ENCODE data around the gene ABHD6.
"Not testable (repeated sequence)": the region's sequence is repeated elsewhere in the genome, so short reads cannot be mapped to it uniquely, and the experiment has no call there.

The ABHD6 gene

DNA sequence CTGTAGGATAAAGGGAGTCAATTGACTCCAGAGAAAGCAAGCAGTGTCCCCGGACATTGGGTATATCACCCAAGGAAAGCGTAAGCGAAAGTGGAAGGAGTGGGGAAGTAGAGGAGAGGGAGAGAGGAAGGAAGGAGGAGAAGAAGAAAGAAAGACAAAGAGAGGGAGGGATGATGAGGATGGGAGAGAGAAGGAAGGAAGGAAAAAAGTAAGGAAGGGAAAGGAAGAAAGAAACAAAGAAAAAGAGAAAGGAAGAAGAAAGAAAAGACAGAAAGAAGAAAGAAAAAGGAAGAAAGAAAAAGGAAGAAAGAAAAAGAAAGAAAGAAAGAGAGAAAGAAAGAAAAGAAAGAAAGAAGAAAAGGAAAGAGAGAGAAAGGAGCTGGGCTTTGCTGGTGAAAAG, 27.7 kb upstream of the ABHD6 start:
- FAIRE-seq (no peak), DNase-seq (ENCODE audit: low spot score) (no peak)

DNA sequence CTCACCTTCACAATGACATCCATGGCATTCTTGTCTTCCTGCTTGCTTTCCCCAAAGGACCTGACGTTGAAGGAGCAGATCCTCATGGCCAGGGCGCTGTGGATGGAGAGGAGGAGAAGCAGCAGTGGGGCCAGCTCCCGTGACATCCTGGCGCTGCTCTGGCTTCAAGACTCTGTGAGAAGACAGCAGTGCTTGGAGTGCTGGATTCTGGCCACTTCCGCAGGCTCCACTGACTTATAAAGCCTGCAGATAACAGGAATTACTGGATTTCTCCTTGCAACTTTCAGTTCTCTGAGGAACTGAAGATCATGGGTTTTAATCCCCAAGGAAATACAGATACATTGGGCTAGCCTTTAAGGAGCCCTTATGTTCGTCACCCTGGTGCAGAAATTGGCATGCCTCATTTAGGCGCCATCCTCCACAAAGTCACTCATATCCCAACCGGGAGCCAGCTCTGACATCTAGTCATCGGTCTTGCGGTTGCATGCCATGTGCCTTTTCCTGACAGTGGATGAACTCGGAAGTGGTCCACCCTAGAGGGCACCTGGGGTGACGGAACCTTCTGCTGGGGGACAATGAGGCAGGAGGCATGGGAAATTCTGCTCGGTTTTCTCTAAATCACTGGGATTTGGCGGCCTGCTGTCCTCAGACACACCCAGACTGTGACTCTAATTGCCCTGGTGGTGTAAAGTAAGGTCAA, 26.7 kb upstream of the ABHD6 start, which contains the start of gene DNASE1L3:
TSS of gene DNASE1L3 (minus strand) at position 212 of the 700 bp plus-strand sequence. CDS start at position 146, 66 bp downstream.
- FAIRE-seq (no peak), DNase-seq (ENCODE audit: low spot score) (no peak)

DNA sequence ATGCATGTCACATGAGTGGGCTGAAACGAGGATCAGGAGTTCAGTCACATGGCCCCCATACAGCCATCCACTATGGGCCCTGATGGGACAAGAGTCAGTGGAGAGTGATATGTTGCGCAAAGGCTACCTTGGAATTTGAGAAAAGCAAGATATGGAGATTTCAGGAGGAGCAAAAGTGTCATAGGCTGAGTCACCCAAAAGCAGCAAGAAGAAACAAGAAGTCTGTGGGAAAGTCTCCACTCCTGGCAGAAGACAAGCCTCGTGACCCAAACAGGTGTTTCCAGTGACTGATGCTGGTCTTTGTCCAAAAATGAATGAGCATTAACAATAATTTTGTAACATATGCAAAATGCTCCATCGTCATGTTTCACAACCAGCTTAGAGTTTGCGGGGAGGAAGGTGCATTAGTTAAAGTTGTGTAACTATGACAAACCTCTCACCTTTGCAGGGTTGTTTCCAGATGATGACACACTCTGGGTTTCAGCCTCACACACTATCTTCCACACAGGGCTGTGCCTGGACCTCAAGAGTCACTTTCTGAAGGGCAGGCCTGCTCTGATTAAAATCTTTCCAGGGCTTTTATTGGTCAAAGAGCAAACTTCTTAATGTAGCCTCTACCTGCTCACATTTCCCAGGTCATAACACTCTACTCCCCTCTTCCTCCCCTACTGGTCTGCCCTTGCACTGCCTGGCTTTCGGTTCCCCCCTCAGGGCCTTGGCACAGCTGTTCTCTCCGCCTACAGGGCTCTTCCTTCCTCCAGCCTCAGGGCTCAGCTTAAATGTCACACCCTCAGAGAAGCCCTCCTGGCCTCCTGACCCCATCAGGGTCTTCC, 22.9 kb upstream of the ABHD6 start:
- FAIRE-seq = no peak
- no peak for DNase-seq (ENCODE audit: low spot score)

DNA sequence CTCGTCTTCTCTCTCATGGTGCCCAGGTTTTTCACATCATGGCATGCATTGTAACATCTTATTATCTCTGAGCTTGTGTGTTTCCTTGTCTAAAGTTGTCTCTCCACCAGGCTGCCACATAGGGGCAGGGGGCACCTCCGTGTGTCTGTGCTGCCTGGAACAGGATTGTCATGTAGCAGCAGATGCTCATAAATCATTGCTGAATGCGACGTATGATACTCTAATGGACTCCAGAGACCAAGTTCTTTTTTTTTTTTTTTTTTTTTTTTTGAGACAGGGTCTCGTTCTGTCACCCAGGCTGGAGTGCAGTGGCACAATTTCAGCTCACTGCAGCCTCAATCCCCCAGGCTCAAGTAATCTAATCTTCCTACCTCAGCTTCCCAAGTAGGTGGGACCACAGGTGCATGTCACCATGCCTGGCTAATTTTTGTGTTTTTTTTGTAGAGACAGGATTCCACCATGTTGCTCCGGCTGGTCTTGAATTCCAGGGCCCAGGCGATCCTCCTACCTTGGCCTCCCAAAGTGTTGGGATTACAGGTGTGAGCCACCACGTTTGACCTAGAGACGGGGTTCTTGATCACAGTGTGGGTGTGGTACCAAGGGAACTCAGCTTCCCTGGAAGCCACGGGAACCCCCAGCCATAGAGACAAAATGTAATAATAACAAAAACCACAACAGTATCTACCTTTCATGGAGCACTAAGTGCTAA, 22.1 kb upstream of the ABHD6 start:
- DNase-seq (ENCODE audit: low spot score) = no peak
- no peak for FAIRE-seq

DNA sequence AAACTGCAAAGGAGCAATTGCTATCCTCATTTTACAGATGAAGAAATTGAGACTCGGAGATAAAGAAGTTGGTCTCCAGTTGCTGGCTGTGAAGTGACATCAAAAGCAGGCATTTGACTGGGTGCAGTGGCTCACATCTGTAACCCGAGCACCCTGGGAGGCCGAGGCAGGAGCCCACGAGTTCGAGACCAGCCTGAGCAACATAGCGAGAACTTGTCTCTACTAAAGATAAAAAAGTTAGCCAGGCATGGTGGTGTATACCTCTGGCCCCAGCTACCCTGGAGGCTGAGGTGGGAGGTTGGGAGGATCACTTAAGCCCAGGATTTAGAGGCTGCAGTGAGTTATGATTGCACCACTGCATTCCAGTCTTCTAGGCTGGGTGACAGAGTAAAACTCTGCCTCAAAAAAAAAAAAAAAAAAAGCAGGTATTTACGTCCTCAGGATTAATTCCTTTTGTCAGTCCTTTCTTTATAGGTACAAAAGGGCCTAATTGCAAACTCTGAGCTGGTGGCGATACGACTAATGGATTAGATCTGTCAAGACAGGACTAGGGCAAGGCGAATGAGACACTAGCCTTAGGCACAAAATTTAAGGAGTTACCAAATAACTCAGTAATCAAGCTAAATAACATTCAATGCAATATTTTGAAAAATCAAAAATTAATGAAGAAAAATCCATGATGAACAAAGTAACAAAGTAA, 20.9 kb upstream of the ABHD6 start:
- FAIRE-seq (no peak), DNase-seq (ENCODE audit: low spot score) (no peak)

DNA sequence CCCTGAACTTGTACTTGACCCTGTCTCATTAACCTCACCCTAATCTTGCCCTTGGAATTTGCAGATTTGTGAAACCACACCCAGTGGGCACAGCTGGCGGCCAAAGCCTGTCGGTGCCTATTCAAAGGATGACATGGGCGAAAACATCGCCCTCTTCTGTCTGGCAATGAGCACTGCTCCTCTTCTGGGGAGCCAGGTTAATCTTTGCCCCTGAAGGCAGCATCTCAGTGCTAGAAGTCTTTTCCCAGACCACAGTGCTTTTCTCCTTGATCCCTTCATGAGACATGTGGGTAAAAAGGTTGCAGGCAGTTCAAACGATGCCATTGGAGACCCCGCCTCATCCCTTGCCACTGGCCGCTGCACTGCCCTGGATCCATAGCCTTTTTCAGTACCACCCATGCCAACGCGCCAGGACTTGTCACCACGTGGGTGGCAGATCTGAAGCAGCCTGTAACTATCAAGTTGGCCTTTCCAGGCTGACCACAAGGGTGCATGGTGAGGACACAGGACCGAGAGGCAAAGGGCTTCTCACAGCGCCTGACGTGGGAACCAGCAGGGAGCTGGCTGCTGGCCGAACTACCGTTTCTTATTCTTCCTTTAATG, 20.3 kb upstream of the ABHD6 start:
- DNase-seq (ENCODE audit: low spot score) (peak; percentile 81), FAIRE-seq (no peak)

DNA sequence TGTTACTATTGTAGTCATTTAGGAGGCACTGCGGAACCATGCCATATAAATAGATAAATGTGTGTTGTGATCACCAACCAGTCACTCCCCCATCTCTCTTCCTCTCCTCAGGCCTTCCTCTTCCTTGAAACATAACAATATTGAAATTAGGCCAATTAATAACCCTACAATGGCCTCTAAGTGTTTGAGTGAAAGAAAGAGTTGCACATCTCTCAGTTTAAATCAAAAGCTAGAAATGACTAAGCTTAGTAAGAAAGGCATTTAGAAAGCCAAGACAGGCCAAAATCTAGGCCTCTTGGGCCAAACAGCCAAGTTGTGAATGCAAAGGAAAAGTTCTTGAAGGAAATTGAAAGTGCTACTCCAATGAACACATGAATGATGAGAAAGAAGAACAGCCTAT, 18.7 kb upstream of the ABHD6 start:
- DNase-seq (ENCODE audit: low spot score) (no peak), FAIRE-seq (no peak)

DNA sequence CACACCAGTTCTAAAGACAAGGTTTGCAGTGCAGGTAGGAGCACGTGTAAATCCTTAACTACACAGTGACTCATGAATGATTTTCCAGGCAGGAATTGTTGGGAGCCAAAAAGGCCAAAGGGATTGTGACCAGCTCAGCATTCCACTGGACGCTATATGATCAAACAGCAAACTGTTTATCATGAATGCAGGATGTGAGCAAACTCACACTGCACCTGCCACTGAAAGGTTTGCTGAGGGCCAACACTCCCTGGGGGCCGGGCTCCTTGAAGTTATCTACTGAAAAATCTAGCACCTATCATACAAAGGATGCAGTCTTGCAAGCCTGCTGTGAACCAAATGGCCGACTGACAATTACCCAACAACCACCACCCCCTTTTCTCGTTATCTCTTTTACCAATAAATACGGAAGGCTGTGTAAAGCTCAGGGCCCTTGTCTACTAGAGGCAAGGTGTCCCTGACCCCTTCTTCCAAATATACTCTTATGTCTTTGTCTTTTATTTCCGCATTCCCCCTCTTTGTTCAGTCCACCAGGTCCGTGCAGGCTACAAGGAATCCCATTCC, 15.3 kb upstream of the ABHD6 start:
- FAIRE-seq (no peak), DNase-seq (ENCODE audit: low spot score) (no peak)

DNA sequence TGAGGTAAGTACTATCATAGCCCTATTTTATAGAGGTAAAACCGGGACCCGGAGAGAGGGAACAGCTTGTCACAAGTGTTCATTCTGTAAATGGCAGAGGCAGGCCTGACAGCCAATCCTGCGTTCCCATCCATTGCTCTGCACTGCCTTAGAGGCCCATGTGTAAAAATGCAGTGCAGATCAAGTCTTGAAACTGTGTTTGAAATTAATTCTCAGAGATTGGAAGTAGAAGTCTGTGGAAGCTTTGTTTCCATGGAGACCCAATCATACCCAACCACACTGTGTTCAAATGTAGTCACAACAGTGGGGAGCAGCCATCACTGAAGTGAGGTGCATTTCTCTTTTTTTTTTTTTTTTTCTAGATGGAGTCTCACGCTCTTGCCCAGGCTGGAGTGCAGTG, 13.7 kb upstream of the ABHD6 start:
- no peak for FAIRE-seq
- DNase-seq (ENCODE audit: low spot score) = no peak

DNA sequence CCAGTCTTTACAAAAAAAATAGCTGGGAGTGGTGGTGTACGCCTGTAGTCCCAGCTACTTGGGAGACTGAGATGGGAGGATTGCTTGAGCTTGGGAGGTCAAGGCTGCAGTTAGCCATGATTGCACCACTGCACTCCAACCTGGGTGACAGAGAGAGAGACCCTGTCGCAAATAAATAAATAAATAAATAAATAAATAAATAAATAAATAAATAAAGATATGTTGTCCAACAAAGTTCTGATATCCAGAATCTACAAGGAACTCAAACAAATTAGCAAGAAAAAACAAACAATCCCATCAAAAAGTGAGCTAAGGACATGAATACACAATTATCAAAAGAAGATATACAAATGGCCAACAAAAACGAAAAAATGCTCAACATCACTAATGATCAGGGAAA, 9.7 kb upstream of the ABHD6 start:
- not testable (repeated sequence) for FAIRE-seq; DNase-seq (ENCODE audit: low spot score)

DNA sequence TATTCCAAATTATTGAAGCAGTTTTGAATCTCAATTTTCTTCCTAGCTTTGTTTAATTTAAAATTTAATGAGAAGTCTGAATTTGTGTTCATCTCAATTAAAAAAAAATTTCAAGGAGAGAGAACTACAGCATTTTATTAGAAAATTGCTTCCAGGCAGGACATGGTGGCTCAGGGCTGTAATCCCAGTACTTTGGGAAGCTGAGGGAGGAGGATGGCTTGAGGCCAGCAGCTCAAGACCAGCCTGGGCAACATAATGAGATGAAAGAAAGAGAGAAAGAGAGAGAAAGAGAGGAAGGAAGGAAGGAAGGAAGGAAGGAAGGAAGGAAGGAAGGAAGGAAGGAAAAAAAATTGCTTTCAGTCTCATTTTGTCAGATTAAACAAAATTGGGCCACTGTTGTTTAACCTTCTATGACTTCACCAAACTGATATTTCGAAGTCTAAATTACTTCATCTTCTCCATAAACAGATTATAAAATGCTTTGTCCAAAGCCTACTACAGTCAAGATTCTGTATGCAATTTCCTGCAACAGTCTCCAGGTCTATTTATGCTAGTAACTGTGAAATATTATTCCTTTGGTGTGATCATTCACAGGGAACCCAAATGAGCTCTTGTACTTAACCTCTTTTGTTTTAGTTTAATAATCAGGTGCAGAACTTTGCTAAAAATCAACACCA, 6.6 kb upstream of the ABHD6 start:
- FAIRE-seq = no peak
- no peak for DNase-seq (ENCODE audit: low spot score)

DNA sequence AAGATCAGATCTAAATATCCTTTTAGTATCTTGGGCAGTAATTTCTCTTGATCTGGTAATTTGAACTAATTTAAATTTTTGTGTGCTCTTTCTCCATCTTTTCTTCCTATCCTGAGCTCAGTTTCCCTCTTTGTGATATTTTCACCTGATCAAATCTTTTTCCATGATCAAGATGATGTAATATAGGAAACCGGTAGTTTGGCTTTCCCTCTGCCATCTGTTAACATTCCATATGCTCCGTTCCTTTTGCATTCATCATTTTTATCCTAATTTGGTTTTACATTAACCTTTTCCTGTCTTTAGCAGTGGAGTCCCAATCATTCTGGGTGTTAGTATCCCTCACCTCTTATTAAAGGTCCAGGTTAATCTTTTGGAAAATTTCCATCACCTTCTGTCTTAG, 5.9 kb upstream of the ABHD6 start:
- no peak for FAIRE-seq
- no peak for DNase-seq (ENCODE audit: low spot score)

DNA sequence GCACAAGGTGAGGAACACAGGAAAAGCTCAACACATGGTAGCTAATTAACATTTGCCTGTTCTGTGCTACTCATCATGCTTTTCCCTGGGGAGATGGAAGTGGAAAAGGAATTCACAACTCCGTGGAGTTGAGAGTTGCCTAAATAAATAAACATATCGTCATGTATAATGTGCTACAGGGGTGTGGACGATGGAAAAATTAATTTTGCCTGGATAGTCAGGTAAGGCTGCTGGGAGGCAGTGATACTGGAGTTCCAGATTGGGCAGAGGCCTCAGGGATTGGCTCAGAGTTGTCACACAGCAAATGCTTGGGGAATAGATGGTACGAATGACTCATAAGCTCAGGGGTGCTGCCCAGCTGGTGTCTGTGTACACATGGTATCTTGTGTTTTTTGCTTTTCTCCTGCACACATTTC, 3.1 kb upstream of the ABHD6 start:
- FAIRE-seq (no peak), DNase-seq (ENCODE audit: low spot score) (peak; percentile 61)

DNA sequence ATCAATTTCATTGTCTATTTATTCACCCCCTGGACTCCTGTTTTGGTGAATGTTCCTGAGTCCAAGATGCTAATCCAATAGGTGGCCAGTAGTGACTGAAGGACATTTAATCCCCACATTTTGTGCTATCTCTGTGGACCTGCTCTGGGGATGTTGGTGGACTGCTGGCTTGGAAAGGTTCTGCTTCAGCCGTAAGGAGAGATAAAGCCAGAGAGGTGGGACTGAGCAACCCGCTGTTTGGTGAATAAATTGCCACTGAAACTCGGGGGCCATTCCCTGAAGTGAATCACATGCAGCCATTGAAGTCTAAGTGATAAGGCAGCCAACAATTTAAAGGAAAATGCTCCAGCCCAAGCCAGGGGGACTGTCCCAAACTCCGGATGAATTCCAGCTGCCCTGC, 1.6 kb upstream of the ABHD6 start:
- DNase-seq (ENCODE audit: low spot score) (no peak), FAIRE-seq (no peak)

DNA sequence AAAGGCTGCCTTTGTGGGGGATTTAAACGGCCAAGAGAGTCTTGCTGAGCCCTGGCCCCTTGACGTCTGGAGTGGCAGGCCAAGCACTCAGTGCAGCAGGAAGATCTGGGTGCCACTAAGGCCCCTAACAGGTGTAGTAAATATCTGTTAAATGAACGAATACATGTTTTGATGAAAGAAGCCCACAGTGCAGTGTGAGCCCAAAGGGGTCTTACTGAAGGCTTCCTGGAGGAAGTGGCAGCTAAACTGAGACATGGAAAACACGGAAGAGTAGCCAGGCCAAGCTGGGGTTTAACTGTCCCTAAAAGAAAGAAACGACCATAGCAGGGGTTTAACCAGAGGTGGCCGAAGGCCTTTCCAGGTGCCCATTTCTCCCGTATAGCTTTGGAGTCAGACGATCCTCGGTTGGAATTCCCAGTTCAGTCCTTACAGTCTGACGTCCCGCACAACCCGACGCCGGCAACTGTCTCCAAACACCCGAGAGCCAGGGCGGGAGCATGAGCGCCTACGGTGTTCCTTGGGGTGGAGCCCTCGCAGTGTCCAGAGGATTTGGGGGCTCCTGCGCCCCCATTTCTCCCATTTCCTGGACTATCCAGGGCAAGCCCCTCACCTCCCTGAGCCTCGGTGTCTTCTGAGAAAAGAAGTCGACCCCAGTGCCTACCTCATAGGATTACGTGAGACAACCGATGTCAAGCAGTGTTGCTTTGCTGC, 910 bp upstream of the ABHD6 start:
- DNase-seq (ENCODE audit: low spot score) = peak; percentile 20
- FAIRE-seq = no peak

DNA sequence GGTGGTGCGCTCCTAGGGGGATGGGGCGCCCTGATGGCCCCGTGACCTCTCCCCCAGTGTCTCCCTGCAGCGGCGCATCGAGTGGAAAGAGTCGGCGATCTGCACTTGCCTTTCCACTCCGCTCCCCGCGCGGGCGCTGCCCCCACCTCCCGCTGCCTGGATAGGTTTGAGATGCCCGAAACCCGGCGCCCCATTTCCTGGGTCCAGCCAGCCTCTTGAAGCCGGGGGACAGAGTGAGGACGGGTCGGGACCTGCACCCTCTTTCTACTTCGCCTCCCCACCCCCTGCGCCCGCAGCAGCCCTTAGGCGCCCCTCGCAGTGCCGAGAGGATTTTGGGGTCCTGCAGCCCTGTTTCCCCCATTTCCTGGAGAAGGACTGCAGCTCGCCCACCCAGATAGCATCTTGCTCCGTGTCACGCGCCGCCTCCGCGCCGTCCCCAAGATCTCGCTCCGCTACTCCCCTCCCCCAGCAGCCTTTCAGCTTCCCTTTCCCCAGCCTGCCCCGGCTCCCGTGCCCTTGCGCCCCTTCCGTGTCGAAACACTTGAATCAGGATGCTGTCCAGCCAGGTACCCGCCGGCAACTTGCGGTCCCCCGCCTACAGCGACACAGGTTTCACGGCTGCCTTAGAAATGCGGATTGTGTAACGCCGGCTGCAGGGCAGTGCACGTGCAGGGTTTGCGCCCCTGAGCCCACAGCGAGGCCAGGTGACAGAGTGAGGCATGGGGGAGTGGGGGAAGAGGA, 519 bp downstream of the ABHD6 start:
- FAIRE-seq (peak; percentile 44), DNase-seq (ENCODE audit: low spot score) (peak; percentile 27)

DNA sequence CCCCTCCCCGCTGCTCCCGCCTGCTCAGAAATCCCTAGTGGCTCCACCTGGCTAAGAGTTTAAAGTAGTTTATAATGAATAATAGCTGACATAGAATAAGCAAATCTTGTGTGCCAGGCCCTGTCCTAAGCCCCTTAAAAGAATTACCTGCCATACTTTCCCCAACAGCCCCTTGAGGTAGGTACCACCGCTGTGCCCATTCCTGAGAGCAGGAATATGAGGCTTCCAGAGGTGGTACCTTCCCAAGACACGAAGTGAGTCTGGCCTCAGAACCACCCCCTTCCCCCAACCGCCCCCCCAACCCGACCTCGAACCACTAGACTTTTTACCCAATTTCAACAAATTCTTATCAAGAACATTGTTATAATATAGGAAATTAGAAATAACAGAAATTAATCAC, 1.2 kb downstream of the ABHD6 start:
- DNase-seq (ENCODE audit: low spot score) (no peak), FAIRE-seq (no peak)

DNA sequence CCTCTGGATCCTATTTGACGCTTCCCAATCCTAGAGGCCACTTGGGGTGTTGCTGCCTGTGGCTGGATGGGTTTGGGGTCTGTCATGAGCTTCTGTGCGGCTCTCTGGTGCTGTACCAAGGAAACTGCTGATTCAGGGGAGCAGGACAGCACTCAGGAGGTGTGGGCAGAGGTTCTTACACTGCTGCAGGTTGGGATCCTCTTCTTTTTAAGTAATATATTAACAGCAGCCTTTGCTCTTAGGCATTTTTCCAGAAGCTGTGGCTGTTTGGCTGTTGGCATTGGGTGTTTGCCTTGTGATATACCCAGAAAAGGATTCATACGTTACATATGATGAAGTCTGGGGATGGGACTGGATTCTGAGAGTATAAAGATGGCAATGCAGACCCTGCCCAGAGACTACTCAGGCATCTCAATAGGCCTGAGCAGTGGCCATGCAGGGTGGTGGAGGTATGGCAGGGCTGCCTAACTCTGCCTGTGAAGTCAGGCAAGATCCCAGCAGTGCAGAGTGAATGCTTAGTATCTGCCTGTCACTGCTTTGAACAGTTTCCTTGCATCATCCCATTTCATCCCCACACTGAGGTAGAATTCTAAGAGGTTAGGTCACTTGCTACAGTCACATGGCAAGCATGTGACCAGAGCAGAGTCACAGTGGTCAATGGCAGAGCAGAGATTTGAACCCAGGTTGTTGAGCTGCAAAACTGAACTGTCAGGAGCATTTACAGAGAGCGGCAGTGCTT, 3.9 kb downstream of the ABHD6 start:
- DNase-seq (ENCODE audit: low spot score) (no peak), FAIRE-seq (no peak)
